Fibroblast of villous mesenchyme (primary cell): ENCODE measurements around the gene OSM. TPM values are rescaled to one million over a fixed set of nuclear protein-coding genes. Genes with fewer than 3 reads are reported as not detected.
A peak's percentile ranks its signal among the peaks of the same experiment; 100 is the strongest.

ENCODE experiments used
- DNase-seq: peaks from one replicate; pipeline ENCODE4 v3.0.0-alpha.2; 2010; ENCODE audit warnings: low read depth
- H3K4me3 ChIP-seq: 2 replicates; pipeline ENCODE4 v1.5.1; 2011; ENCODE audit warnings: low read depth, mild to moderate bottlenecking, low read length
- total RNA-seq: library from RNA; depleted of rRNA; stranded (reverse); fragments of >200 nt; gene quantifications from 2 replicates; pipeline ENCODE4 v1.2.3, GENCODE V29; 2012
- TF ChIP-seq, protein P1 (sequence below): IDR thresholded peaks from 2 replicates; pipeline ENCODE4 v1.5.1; 2012; ENCODE audit warnings: low read depth, mild to moderate bottlenecking, low read length; ENCODE audit not compliant: insufficient read depth

OSM gene
- 0.43 TPM in 1 of 2 replicates, not detected in the other for total RNA-seq

DNA sequence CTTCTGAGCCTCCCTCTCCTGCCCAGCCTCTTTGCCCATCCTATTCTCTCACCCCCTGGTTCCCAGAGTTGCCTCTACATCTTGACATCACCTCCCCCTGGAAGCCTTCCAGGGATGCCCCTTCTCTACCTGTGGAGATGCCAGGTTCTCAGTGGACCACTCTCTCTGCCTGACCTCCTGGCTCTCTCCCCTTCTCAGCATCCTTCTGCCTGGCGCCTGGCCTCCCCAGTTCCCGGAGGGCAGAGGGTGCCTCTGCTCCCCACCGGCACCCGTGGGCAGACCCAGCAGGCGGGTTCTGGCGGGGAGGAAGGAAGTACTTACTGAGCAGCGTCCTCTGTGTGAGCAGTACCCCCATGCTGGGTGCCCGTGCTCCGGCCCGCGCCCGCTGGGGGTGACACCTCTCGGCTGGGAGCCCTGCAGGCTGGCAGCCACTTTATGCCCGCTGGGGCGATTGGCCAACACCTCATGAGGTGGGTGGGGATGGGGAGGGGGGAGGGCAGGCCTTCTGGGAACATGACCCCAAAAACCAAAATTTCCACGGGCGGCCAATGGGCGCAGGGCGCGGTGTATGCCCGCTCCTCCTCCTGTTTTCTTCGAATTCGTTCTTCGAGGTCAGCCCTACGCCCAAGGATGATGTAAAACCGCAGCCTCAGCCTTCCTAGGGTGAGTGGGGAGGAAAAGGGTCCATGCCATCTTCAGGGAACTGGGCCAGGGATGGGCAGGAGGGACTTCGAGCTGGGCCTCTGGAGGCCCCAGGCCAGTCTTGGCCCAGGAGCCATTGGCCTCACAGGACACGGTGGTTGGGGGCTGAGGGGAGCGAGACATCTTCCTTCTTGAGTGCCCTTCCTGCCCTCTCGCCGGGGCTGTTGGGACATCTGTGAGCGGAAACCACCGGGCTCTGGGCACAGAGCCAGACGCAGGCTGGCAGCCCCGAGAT lies at the start of gene OSM:
Gene OSM, minus strand, starts transcription at position 407 of the 937 bp plus-strand sequence. Its CDS starts 52 bp downstream, at position 355.
- no peak within 1 kb of the TSS for H3K4me3 ChIP-seq
- TF ChIP-seq, protein P1, sequence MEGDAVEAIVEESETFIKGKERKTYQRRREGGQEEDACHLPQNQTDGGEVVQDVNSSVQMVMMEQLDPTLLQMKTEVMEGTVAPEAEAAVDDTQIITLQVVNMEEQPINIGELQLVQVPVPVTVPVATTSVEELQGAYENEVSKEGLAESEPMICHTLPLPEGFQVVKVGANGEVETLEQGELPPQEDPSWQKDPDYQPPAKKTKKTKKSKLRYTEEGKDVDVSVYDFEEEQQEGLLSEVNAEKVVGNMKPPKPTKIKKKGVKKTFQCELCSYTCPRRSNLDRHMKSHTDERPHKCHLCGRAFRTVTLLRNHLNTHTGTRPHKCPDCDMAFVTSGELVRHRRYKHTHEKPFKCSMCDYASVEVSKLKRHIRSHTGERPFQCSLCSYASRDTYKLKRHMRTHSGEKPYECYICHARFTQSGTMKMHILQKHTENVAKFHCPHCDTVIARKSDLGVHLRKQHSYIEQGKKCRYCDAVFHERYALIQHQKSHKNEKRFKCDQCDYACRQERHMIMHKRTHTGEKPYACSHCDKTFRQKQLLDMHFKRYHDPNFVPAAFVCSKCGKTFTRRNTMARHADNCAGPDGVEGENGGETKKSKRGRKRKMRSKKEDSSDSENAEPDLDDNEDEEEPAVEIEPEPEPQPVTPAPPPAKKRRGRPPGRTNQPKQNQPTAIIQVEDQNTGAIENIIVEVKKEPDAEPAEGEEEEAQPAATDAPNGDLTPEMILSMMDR: no peak
- DNase-seq: no peak

DNA sequence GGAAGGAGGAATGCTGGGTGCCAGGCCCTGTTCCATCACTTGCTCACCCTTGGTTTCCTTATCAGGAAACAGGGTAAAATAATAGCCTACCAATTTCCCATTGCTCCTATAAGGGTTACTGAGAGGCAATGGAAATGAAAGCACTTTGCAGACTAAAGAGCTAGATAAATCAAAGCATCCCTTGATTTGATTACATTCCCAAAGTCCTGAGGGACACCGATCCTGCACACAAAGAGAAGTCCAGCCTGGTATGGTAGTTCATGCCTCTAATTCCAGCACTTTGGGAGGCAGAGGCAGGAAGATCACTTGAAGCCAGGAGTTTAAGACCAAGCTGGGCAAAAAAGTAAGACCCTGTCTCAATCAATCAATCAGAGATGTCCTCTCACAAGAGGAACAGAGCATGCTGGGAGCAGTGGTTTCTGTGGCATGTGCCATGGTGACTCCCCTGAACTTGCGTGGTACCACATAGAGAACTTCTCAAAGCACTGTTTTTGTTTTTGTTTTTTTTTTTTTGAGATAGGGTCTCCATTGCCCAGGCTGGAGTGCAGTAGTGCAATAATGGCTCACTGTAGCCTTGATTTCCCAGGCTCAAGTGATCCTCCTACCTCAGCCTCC lies 49.4 kb upstream of the OSM start:
- TF ChIP-seq, protein P1: no peak
- H3K4me3 ChIP-seq: no peak overlapping the region
- DNase-seq: no peak

DNA sequence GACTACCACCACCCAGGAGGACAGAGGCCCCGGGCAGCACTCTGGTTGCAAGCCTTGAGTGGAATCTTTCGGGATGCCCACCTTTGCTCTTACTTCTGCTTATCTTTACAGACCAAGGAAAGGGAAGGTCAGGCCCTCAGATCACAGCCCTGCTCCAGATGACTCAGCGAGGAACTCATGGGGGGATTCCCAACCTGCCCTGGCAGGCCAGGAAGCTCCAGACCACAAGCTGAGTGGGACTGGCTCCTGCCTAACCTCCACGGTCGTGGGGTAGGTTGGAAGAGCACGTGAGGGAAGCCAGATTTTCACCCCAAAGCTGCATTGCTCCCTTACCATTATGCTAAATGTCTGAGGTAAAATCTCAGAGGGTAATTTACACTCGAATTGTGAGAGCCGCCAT lies 48.3 kb upstream of the OSM start:
- H3K4me3 ChIP-seq: no peak overlapping the region
- TF ChIP-seq, protein P1: no peak
- peak; percentile 73 for DNase-seq

DNA sequence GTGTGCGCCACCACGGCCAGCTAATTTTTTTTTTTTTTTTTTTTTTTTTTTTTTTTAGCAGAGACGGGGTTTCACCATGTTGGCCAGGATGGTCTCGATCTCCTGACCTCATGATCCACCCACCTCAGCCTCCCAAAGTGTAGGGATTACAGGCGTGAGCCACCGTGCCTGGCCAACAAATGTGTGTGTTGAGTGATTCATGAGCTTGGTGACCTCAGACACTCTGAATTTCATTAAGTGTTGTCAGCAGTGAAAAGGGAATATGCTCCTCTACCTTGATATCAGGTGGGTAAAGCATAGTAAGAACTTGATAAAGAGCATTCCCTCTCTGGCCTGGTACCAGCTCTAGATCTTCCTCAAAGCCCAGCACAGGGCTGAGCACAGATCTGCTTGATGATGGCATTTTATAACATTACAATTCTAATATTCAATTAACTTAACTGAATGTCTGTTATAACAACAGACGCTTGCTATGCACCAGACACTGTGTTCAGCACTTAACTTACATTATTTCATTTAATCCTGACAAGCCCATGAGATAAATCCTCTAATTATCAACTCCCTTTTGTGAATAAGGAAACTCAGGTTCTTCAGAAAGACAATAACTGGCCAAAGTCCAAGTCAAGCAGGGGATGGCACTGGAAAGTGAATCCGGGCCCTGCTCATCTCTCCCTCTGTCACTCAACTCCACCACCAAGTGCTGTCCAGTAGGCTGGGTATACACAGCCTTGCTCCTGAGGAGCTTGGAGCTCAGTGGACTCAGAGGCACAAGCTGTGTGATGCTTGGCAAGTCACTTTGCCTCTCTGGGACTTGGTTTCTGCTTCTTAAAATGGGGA lies 47.1 kb upstream of the OSM start:
- no peak for DNase-seq
- TF ChIP-seq, protein P1: no peak
- no peak overlapping the region for H3K4me3 ChIP-seq

DNA sequence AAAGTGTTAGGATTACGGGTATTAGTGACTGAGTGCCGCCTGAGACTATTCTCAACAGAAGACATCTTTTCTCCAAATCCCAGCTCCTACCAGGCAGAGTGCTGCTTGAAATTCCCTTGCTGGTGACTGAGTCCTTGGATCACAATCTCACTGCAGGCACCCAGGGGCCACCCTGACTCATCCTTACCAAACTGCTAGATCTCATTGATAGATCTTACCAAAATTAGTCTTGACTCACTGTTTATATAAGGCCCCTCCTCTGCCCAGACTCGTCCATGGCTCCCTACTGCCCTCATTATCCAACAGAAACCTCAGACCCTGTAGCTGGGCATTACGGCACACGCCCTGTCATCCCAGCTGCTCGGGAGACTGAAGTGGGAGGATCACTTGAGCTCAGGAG lies 45.4 kb upstream of the OSM start:
- TF ChIP-seq, protein P1: no peak
- no peak overlapping the region for H3K4me3 ChIP-seq
- DNase-seq: peak; percentile 85
